ENCODE results near the gene SLPI. TPM values are rescaled to one million over a fixed set of nuclear protein-coding genes. Genes with fewer than 3 reads are reported as not detected.

The SLPI gene
- total RNA-seq, 1 experiment from 2014 or later = 5.4 TPM

DNA sequence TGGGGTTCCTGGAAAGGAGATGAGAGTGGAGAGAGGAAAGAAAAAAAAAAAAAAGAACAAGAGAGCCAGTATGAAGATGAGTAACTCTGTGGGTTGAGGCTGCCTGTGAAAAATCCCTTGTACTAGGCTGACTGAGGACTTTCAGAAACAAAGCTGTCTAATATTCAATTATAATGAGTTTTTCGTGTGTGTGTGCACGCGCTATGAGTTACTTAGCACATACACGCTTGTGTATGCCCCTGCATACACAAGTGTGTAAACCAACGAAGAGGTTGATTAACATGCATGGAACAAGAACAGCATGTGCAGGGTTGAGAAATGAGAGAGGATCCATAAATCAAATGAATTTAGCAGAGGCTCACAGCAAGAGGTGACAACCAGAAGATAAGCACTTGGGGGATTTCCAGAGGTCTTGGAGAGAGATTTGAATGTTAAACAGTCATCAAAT, 47.5 kb upstream of the SLPI start:
- Histone ChIP-seq H4K20me1 (ENCODE audit: insufficient read depth) (no peaks in the 10 kb centered on the region), H3K9me2 (ENCODE audit: insufficient read depth) (no peaks in the 10 kb centered on the region), H3K4me1 (ENCODE audit: control insufficient read depth in 1 of 2, insufficient read depth in 2 of 2, low read length in 2 of 2) (peaks cover 4 to 20% of the 10 kb centered on the region in 2 experiments; a peak in 3 of 4 replicates), H3K79me2 (ENCODE audit: insufficient read depth, low read length) (no peaks in the 10 kb centered on the region), H3K27ac (ENCODE audit: low read depth, low read length) (no peak overlapping the region), H3K9me3 (ENCODE audit: control insufficient read depth in 1 of 2, insufficient read depth in 1 of 2, low read depth in 1 of 2, low read length in 2 of 2) (no peaks in the 10 kb centered on the region), H2AFZ (ENCODE audit: low read depth, low read length, poor library complexity, severe bottlenecking) (no peak overlapping the region), H3K36me3 (ENCODE audit: control insufficient read depth in 1 of 2, insufficient read depth in 2 of 2, low read length in 2 of 2) (no peaks in the 10 kb centered on the region), H3K4me3 (replicated peaks in 1 of 2; ENCODE audit: low read depth in 1 of 2, low read length in 2 of 2) (no peak overlapping the region), H3K27me3 (ENCODE audit: insufficient read depth, low read length) (no peaks in the 10 kb centered on the region), H3K9ac (ENCODE audit: low read length) (no peak overlapping the region), H3K4me2 (ENCODE audit: low read length) (no peak overlapping the region)
- no peak for ATAC-seq
- intact Hi-C loops (cut with micrococcal nuclease) = no loop called here
- ChIA-PET CTCF (interaction anchor here (1.2 to 2.0 kb wide), 4 partner anchors 10 to 618 kb away, joined by 3 to 15 read pairs (median 6); no protein-coding TSS in a partner anchor), POLR2A (no interaction called here), RAD21 (ENCODE audit: low non-redundant PET in 1 of 2, low total read pairs in 2 of 2, uncharacterized antibody in 2 of 2, unreplicated experiment in 2 of 2) (no interaction called here)
- TF ChIP-seq EZH2phosphoT487 (IDR thresholded peaks at IDR 0.05; ENCODE audit: borderline replicate concordance) = no peak
- TF ChIP-seq RAD21 (IDR thresholded peaks at IDR 0.05; ENCODE audit: low read depth) = no peak
- TF ChIP-seq, protein P1, sequence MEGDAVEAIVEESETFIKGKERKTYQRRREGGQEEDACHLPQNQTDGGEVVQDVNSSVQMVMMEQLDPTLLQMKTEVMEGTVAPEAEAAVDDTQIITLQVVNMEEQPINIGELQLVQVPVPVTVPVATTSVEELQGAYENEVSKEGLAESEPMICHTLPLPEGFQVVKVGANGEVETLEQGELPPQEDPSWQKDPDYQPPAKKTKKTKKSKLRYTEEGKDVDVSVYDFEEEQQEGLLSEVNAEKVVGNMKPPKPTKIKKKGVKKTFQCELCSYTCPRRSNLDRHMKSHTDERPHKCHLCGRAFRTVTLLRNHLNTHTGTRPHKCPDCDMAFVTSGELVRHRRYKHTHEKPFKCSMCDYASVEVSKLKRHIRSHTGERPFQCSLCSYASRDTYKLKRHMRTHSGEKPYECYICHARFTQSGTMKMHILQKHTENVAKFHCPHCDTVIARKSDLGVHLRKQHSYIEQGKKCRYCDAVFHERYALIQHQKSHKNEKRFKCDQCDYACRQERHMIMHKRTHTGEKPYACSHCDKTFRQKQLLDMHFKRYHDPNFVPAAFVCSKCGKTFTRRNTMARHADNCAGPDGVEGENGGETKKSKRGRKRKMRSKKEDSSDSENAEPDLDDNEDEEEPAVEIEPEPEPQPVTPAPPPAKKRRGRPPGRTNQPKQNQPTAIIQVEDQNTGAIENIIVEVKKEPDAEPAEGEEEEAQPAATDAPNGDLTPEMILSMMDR (IDR thresholded peaks at IDR 0.05 in 2 of 3, conservative IDR thresholded peaks at IDR 0.05 in 1 of 3; ENCODE audit: borderline replicate concordance in 1 of 3, insufficient read depth in 1 of 3, low read depth in 2 of 3, low read length in 2 of 3) = no peak
- TF ChIP-seq, protein P2, sequence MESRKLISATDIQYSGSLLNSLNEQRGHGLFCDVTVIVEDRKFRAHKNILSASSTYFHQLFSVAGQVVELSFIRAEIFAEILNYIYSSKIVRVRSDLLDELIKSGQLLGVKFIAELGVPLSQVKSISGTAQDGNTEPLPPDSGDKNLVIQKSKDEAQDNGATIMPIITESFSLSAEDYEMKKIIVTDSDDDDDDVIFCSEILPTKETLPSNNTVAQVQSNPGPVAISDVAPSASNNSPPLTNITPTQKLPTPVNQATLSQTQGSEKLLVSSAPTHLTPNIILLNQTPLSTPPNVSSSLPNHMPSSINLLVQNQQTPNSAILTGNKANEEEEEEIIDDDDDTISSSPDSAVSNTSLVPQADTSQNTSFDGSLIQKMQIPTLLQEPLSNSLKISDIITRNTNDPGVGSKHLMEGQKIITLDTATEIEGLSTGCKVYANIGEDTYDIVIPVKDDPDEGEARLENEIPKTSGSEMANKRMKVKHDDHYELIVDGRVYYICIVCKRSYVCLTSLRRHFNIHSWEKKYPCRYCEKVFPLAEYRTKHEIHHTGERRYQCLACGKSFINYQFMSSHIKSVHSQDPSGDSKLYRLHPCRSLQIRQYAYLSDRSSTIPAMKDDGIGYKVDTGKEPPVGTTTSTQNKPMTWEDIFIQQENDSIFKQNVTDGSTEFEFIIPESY (IDR thresholded peaks at IDR 0.05; ENCODE audit: extremely low read depth, insufficient replicate concordance, low read length) = no peak
- TF ChIP-seq ATF3 (IDR thresholded peaks at IDR 0.05) = no peak
- TF ChIP-seq SIN3A (IDR thresholded peaks at IDR 0.05; ENCODE audit: low read depth) = no peak
- no peak for TF ChIP-seq CBX3 (IDR thresholded peaks at IDR 0.05; ENCODE audit: low read depth)
- TF ChIP-seq YY1 (IDR thresholded peaks at IDR 0.05; ENCODE audit: extremely low read depth, insufficient replicate concordance, low read depth, low read length) = no peak
- TF ChIP-seq, protein P3, sequence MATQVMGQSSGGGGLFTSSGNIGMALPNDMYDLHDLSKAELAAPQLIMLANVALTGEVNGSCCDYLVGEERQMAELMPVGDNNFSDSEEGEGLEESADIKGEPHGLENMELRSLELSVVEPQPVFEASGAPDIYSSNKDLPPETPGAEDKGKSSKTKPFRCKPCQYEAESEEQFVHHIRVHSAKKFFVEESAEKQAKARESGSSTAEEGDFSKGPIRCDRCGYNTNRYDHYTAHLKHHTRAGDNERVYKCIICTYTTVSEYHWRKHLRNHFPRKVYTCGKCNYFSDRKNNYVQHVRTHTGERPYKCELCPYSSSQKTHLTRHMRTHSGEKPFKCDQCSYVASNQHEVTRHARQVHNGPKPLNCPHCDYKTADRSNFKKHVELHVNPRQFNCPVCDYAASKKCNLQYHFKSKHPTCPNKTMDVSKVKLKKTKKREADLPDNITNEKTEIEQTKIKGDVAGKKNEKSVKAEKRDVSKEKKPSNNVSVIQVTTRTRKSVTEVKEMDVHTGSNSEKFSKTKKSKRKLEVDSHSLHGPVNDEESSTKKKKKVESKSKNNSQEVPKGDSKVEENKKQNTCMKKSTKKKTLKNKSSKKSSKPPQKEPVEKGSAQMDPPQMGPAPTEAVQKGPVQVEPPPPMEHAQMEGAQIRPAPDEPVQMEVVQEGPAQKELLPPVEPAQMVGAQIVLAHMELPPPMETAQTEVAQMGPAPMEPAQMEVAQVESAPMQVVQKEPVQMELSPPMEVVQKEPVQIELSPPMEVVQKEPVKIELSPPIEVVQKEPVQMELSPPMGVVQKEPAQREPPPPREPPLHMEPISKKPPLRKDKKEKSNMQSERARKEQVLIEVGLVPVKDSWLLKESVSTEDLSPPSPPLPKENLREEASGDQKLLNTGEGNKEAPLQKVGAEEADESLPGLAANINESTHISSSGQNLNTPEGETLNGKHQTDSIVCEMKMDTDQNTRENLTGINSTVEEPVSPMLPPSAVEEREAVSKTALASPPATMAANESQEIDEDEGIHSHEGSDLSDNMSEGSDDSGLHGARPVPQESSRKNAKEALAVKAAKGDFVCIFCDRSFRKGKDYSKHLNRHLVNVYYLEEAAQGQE (IDR thresholded peaks at IDR 0.05; ENCODE audit: low read depth) = no peak
- TF ChIP-seq FOSL1 (IDR thresholded peaks at IDR 0.05; ENCODE audit: low read depth) = no peak
- TF ChIP-seq EGR1 (IDR thresholded peaks at IDR 0.05; ENCODE audit: low read depth) = no peak
- no peak for TF ChIP-seq TCF7L2 (IDR thresholded peaks at IDR 0.05; ENCODE audit: borderline replicate concordance, extremely low read depth, insufficient read depth, insufficient read length)
- no peak for TF ChIP-seq EZH2 (IDR thresholded peaks at IDR 0.05)
- no peak for TF ChIP-seq ELF1 (IDR thresholded peaks at IDR 0.05; ENCODE audit: borderline replicate concordance, low read depth)
- TF ChIP-seq CEBPB (IDR thresholded peaks at IDR 0.05; ENCODE audit: low read depth) = no peak
- TF ChIP-seq POLR2A (IDR thresholded peaks at IDR 0.05; ENCODE audit: borderline replicate concordance, extremely low read depth, insufficient read depth, insufficient read length) = no peak
- no TSS peak for BruUV-seq (replicated peaks)
- no peak for DNase-seq (ENCODE audit: low read depth, low spot score)

Data from HCT116 (cell line).